ENCODE data around the gene ATG7.

DNA sequence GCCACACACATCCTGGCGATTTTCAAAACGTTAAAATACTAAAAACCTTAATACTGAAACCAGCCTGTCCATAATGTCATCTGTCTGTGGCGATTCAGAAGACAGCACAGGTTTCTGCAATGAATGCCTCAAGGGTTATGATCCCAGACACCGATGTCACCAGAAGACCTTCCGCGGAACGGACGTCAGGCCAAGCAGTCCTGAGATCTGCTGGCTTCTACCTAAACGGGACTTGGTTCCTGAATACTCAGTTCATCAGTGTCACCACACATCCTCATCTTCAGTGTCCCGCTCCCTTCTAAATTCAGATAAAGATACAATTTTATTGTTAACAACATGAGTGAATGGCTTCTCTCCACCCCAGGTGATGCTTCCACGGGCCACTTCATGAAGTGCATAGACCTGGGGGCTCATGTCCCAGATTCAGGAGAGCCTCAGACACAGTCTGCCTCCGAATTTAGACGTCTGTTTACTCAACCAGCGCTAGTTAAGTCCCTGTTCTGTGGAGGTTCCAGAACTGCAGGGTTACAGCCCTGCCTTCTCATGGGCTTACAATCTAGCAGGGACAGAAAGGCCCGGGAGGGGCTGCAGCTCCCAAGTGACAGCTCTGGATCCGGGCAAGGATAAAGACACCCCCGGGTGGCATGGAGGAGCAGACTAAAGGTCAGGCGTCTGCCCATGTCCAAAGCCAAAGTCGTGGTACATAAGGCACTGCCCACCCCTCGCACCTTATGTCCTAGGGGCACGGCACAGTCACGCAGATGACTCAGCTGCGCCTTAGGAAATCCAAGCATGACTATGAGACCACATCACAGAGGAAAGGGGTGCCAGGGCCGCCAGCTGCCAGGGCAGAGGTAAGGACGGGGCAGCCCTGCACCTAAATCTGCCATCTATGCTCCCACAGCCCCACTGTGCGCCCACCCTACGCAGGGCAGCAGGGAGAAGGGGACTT, 295.6 kb downstream of the ATG7 start:
- TF ChIP-seq, protein P1, sequence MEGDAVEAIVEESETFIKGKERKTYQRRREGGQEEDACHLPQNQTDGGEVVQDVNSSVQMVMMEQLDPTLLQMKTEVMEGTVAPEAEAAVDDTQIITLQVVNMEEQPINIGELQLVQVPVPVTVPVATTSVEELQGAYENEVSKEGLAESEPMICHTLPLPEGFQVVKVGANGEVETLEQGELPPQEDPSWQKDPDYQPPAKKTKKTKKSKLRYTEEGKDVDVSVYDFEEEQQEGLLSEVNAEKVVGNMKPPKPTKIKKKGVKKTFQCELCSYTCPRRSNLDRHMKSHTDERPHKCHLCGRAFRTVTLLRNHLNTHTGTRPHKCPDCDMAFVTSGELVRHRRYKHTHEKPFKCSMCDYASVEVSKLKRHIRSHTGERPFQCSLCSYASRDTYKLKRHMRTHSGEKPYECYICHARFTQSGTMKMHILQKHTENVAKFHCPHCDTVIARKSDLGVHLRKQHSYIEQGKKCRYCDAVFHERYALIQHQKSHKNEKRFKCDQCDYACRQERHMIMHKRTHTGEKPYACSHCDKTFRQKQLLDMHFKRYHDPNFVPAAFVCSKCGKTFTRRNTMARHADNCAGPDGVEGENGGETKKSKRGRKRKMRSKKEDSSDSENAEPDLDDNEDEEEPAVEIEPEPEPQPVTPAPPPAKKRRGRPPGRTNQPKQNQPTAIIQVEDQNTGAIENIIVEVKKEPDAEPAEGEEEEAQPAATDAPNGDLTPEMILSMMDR (IDR thresholded peaks at IDR 0.05): no peak
- TF ChIP-seq EP300 (IDR thresholded peaks at IDR 0.05) (no peak), POLR2A (IDR thresholded peaks at IDR 0.05) (no peak)
